ENCODE measurements around the gene CRACDL.

DNA sequence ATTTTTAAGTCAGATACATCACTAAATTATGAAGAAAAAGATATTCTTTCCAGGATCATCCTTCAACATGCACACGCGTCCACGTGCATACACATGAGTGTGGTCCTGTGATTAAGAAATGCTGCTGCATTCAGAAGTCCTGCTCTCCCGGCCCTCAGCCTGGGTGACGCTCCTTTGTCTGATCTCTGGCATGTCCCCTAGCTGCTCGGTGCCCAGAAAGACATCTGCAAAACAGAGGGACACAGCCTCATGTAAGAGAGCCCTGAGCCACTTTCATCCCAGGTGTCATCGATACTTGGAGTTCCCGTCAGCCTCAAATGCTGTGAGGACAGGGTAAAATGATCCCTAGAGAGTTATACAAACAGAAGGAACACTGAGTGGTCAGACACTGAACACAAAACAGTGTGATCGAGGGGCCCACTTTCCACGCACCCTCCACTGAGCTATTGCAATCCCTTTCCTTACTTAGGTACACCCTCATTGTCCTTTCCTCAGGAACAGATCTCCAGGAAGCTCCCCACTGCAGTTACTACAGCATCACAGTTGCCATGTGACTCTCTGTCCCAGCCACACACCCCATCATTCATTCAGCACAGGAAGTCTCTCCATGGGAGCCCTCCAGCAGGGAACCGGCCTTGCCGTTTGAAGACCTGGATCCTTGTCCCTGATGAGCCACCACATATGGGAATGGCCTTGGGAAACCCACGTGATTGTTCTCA is 32.1 kb downstream of the CRACDL start:
- TF ChIP-seq, protein P1, sequence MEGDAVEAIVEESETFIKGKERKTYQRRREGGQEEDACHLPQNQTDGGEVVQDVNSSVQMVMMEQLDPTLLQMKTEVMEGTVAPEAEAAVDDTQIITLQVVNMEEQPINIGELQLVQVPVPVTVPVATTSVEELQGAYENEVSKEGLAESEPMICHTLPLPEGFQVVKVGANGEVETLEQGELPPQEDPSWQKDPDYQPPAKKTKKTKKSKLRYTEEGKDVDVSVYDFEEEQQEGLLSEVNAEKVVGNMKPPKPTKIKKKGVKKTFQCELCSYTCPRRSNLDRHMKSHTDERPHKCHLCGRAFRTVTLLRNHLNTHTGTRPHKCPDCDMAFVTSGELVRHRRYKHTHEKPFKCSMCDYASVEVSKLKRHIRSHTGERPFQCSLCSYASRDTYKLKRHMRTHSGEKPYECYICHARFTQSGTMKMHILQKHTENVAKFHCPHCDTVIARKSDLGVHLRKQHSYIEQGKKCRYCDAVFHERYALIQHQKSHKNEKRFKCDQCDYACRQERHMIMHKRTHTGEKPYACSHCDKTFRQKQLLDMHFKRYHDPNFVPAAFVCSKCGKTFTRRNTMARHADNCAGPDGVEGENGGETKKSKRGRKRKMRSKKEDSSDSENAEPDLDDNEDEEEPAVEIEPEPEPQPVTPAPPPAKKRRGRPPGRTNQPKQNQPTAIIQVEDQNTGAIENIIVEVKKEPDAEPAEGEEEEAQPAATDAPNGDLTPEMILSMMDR (IDR thresholded peaks at IDR 0.05) = no peak
- no peak for TF ChIP-seq POLR2A (IDR thresholded peaks at IDR 0.05)
